ENCODE measurements around the gene SMAD6.

The SMAD6 gene

DNA sequence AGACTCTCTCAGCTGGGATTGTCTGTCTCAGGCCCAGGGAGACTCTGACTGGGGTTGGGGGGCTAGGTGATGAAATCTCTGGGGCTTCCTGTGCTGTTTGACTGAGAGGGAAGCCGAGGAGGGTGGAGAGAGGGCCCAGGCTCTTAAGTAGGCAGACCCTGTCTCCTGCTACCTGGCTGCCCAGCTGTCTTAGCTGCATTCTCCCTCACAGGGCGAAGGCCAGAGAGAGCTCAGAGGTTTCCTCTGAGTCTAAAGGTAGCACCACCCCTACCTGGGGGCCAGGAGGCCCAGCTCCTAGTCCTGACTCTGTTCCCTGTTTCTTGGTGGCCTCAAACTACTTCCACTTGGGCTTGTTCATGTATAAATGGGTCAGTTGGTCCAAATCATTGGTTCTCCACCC lies 24.4 kb downstream of the SMAD6 start:
- no peak for DNase-seq (ENCODE audit: low spot score)
- TF ChIP-seq, protein P1, sequence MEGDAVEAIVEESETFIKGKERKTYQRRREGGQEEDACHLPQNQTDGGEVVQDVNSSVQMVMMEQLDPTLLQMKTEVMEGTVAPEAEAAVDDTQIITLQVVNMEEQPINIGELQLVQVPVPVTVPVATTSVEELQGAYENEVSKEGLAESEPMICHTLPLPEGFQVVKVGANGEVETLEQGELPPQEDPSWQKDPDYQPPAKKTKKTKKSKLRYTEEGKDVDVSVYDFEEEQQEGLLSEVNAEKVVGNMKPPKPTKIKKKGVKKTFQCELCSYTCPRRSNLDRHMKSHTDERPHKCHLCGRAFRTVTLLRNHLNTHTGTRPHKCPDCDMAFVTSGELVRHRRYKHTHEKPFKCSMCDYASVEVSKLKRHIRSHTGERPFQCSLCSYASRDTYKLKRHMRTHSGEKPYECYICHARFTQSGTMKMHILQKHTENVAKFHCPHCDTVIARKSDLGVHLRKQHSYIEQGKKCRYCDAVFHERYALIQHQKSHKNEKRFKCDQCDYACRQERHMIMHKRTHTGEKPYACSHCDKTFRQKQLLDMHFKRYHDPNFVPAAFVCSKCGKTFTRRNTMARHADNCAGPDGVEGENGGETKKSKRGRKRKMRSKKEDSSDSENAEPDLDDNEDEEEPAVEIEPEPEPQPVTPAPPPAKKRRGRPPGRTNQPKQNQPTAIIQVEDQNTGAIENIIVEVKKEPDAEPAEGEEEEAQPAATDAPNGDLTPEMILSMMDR (IDR thresholded peaks at IDR 0.05; ENCODE audit: extremely low read depth, missing control alignments) = no peak

DNA sequence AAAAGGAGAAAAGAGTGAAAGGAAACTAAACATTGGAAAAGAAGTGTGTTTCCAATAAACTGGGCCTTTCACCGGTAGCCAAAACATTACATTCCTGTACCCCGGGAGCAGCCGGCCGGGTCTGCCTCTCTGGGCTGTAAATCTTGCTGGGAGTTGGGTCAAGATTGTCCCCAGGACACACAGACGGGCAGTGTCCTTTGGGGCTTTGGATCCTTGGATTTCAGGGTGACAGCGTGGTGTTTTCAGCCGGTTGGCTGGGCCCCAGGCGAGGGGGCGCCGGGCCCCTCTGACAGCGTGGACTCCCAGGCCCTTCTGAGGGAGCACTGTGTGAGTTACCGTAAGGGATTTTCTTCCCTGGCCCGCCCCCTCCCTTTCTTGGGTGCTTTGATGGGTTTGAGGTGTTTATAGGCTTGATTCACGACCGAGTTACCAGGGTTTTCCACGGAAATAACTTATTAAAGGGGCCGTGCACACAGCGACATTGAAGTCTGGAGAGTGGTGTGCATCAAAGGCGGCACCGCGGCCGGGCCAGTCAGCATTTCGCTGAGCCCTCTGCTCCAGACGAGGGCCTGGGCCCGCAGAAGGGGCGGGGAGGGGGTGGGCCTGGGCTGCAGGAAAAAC lies 27.4 kb downstream of the SMAD6 start:
- no peak for DNase-seq (ENCODE audit: low spot score)

DNA sequence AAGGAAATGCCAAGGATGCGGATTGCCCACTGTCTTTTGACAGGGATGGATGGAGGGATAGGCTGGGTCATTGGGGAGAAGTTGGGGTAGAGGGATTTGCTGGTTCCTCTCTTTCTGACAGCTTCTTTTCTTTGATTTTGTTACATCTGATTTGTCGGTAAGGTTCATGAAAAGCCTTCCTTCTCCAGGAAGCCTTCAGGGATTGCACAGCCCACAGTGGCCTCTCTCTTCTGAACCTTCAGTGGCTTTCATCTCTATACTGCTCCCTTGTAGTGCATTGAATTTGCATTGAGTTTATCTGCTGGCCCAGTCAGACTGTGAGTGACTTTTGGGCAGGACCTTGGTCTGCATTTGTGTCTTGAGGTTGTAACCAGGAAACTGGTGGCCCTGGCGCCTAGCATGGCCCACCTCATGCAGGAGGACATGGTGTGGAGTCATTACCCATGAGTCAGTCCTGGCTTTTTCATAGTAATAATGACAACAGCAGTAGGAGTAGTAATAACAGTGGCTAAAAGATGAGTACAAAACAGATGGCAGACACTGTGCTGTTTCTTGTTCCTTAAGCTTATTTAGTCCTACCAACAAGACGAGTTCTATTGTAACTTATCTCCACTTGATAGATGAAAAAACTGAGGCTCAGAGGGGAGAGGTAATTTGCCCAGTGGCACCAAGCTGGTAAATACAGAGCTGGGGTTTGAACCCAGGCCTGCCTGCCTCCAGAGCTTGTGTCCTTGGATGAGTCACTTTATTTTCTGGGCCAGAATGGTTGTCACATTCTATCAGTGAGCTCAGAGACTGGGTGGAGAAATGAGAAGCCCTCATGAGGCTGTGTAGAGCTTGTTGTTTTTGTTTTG lies 28.4 kb downstream of the SMAD6 start:
- no peak for DNase-seq (ENCODE audit: low spot score)
- TF ChIP-seq, protein P1 (IDR thresholded peaks at IDR 0.05; ENCODE audit: extremely low read depth, missing control alignments) = no peak

More for the DNA sequence above, 27.4 kb downstream of the SMAD6 start:
- TF ChIP-seq, protein P1 (IDR thresholded peaks at IDR 0.05; ENCODE audit: extremely low read depth, missing control alignments) = no peak

DNA sequence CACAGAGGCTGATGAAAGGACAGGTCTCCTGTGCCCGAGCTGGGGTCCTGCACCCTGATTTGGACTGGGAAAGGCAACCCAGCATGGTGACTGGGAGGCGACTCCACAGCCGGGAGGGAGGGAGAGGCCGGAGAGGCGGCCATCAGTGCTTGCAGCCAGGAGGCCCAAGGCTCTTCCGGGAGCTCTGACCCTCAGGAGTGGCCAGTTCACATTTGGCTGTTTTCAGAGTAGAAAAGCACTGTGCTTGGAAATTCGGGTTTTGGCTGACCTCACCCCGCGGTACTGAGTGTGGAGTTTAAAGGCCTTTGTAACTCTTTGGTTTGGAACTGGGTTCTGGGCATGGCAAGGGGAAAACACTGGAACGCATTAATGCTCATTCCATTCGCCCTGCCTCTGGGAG lies 31.9 kb downstream of the SMAD6 start:
- no peak for DNase-seq (ENCODE audit: low spot score)
- TF ChIP-seq, protein P1 (IDR thresholded peaks at IDR 0.05; ENCODE audit: extremely low read depth, missing control alignments) = no peak

DNA sequence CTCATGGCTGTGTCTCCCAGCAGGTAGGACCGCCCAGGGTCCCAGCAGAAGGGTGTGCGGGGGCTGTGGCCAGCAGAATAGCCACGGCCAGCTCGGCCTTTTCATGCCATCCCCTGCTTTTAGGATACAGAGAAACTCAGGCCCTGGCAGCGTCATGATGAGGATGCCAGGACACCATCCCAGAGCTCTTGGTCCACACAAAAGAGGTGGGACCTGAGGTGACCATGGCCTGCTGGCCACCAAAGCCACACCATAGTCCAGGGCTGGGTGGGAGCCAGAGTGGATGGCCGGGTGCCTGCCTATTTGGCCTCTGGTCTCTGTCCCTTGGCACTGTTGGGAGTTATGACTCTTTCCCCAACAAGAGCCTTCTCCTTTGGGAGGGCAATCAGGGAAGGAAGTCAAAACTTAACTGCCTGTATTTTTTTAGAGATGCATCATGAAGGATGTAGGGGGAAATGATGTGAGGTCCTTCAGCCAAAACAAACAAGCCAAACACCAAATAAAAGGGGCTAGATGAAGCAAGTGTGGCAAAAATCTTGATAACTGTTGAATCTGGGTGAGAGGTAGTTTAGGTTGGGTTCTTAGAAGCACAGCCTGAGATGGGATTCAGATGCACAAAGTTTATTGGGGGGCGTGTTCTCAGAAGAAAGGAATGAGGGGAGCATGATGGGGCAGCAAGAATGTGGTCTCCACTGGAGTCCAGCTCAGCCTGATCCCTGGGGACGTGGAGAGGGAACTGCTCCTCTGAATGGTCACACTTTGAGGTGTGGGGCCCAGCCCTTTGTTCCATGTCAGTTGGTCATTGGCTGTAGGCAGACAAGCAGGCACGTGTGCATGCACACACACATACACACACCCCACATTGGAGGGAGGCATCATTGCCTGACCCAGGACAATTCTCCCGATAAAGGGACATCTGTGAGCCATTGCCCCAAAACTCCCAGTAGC lies 33.2 kb downstream of the SMAD6 start:
- DNase-seq (ENCODE audit: low spot score) = no peak
- TF ChIP-seq, protein P1 (IDR thresholded peaks at IDR 0.05; ENCODE audit: extremely low read depth, missing control alignments) = no peak

DNA sequence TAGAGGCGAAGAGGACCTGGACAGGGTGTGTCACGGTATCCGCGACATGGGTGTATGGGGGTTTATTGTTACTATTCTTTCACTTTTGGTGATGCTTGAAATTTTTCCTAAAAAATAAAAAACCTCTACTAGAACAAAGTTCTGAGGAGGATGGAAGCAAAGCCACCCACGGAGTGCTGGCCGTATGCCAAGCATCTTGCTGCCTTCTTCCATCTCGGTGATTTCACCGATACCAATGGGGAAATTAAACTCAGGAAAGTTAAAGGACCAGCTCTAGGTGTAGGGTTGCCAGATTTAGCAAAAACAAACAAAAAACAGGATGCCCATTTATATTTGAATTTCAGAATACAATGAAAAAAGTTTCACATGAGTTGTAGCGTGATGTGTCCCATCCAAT lies 33.9 kb downstream of the SMAD6 start:
- DNase-seq (ENCODE audit: low spot score) = no peak
- TF ChIP-seq, protein P1 (IDR thresholded peaks at IDR 0.05; ENCODE audit: extremely low read depth, missing control alignments) = no peak

All from GM20000 (cell line).